OCI-LY3 (cell line): Measurements from ENCODE around the gene HORMAD2.

Experiments
- CTCF ChIP-seq: fragments of 200-600, 300-600 bp; sonication (generic); IDR thresholded peaks from 2 replicates; pipeline ENCODE4 v1.5.1; 2014; ENCODE audit warnings: antibody characterized with exemption, low read length, low read depth
- EZH2phosphoT487 ChIP-seq: fragments of 200-600 bp; shearing (Covaris generic); IDR thresholded peaks from 2 replicates; pipeline ENCODE4 v1.6.1; 2018; ENCODE audit warnings: antibody characterized with exemption, mixed run types, low read depth

GRCh38 chr22:30175690-30176288, 95.5 kb downstream of the HORMAD2 start:
- TF ChIP-seq CTCF (no peak), EZH2phosphoT487 (no peak)
